HG02943 (cell line): ENCODE results near the gene SDR39U1.
"Not testable (repeated sequence)": the region's sequence is repeated elsewhere in the genome, so short reads cannot be mapped to it uniquely, and the experiment has no call there.

Source experiments
- ATAC-seq: cut with Tn5 transposase; IDR thresholded peaks from one replicate; pipeline ENCODE4 v1.9.1; 2021; ENCODE audit warnings: mild to moderate bottlenecking, low read depth, moderate library complexity; ENCODE audit not compliant: unreplicated experiment

SDR39U1 gene, protein sequence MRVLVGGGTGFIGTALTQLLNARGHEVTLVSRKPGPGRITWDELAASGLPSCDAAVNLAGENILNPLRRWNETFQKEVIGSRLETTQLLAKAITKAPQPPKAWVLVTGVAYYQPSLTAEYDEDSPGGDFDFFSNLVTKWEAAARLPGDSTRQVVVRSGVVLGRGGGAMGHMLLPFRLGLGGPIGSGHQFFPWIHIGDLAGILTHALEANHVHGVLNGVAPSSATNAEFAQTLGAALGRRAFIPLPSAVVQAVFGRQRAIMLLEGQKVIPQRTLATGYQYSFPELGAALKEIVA

DNA sequence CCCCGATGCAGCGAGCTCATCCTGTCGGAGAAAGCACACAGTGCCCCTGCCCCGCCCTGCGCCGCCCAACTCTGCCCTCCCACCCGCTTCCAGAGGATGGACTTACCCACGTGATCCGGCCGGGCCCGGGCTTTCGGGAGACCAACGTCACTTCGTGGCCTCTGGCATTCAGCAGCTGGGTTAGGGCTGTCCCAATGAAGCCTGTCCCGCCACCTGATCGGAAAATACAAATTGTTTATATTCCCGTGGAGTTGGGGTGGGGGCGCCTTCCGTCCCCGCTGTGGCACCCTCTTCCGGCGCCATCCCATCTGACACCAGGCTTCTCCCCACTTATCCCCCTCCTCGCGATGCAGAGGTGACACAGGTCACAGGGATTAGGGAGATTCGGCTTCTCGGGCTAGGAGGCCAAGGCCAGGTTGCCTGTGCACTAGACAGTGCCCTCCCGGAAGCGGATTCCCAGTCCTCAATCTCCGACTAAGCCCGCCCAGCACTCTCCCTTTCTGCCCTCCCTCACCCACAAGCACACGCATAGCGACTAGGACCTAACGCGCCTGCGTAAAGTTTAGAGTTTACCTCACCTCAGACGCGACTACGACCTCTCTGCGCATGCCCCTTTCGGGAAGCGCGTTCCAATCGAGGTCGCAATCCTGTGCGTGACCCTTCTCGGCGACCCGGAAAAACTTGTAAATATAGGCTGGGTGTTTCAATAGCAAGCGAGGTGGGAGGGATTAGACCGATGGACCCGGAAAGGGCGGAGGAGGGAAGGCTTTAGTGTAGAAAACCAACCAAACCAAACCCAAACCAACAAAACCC lies at the start of gene SDR39U1:
SDR39U1 (minus strand) TSS at position 537 of the 813 bp plus-strand sequence; CDS start at position 530, 7 bp downstream.
- peak; percentile 85 for ATAC-seq

DNA sequence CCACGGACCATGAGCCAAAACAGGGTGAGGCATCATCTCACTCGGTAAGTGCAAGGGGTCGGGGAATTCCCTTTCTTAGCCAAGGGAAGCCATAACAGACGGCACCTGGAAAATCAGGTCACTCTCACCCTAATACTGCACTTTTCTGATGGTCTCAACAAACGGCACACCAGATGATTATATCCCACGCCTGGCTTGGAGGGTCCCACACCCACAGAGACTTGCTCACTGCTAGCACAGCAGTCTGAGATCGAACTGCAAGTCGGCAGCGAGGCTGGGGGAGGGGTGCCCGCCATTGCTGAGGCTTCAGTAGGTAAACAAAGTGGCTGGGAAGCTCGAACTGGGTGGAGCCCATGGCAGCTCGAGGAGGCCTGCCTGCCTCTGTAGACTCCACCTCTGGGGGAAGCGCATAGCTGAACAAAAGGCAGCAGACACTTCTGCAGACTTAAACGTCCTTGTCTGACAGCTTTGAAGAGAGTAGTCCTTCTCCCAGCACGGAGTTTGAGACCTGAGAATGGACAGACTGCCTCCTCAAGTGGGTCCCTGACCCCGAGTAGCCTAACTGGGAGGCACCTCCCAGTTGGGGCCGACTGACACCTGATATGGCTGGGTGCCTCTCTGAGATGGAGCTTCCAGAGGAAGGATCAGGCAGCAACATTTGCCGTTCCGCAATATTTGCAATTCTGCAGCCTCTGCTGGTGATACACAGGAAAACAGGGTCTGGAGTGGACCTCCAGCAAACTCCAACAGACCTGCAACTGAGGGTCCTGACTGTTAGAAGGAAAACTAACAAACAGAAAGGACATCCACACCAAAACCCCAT lies 49.2 kb upstream of the SDR39U1 start:
- ATAC-seq: not testable (repeated sequence)

DNA sequence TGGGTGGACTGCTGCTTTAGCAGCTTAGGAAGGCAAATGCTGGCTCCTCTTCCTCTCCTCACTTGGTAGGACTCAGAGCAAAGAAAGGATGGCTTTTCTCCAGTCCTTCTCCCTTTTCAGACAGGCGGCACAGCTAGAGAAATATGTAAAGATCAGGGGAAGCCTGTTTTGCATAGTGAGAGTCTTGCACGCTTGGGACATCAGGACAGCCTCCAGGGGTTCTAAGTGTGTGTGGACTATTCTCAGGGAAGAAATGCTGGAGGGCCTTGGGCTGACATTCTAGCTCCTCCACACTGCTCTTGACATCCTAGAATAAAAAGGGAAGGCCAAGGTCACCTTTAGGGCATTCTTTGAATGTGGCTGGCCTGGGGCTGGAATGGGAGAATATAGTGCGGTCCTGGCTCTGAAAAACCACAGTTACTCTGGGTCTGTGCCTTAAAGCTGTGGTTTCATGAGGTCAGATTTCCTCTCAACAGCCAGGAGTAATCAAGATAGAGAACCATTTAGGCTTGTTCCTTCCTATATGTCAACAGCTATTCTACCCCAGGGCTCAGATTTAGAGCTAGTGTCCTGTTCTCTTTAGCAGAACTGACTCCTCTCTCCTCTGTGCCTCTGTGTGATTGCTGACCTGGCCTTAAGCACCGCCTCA lies 41.2 kb upstream of the SDR39U1 start:
- no peak for ATAC-seq

DNA sequence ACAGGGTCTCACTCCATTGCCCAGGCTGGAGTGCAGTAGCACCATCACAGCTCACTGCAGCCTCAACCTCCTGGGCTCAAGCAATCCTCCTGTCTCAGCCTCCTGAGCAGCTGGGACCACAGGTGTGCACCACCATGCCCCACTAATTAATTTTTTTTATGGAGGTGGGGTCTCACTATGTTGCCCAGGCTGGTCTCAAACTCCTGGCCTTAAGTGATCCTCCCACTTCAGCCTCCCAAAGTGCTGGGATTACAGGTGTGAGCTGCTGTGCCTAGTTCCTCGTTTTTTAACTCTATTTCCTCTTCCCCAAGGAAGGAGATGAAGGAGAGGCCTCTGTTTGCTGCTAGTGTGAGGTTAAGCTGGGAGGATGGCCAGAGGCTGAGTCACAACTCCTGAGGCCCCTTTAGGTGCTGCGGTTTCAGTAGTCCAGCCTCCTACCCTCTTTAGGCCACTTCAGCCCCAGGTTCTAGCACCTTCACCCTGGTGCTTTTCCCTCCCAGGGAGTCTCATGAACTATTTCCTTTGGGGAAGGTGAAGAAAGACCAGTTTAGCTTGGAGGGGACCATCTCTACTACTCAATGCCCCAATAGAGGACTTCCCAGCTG lies 40.2 kb upstream of the SDR39U1 start:
- ATAC-seq: not testable (repeated sequence)

DNA sequence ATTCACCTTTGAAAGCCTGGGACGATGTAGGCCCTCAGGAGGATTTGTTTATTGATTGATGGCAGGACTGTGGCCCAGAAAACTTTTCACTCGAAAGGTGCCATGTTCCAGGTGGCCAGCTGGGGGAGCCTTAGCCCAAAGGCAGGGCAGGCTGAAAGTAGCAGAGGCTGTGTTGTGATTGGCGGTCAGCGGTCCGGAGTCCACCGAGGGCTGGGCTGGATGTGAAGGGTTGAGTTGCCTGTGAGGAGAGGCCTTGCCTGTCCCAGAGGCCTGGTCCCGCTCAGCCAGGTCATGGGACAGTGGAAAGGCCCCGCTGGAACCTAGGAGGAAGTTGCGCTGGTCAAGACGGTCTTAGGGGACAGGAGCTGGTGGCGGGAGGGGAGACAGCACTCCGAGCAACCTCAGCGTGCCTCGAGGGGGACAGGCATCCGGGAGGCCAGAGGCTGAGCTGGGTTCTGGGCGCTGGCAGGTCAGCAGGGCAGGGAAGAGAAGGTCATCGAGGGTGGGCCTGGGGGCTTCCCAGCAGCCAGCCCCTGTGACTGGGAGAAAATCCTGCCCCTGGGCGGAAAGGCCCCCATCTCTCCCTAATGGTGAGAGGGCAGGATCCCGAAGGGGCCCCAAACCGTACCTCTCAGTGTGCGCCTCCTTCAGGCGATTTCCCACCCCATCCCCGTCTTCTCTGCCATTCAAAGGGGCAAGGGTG lies 39.2 kb upstream of the SDR39U1 start:
- no peak for ATAC-seq

DNA sequence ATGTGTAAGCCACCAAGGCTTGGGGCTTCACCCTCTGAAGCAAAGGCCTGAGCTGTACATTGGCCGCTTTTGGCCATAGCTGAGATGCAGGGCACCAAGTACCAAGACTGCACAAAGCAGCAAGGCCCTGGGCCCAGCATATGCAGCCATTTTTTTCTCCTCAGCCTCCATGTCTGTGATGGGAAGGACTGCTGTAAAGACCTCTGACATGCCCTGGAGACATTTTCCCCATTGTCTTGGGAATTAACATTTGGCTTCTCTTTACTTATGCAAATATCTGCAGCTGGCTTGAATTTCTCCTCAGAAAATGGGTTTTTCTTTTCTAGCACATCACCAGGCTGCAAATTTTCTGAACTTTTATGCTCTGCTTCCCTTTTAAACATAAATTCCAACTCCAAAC lies 37.4 kb upstream of the SDR39U1 start:
- not testable (repeated sequence) for ATAC-seq

DNA sequence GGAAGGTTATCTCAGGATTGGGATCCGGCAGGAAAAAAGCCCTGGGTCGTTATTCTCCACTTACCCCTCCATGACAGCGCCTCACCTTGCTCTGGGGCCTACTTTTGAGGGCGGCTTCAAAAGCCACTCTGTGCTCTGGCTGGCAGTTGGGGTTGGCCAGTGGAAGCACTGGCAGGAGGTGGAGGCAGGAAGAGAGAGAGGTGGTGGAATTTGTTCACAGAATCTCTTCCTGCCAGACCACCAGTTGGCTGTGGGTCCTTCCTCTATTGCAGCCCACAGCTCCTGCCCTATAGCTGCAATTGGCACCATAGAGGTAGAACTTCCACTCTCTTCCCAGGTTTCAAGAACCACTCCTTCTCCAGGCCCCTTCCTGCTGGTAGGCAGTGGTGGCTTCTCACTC lies 32.7 kb upstream of the SDR39U1 start:
- ATAC-seq: no peak

DNA sequence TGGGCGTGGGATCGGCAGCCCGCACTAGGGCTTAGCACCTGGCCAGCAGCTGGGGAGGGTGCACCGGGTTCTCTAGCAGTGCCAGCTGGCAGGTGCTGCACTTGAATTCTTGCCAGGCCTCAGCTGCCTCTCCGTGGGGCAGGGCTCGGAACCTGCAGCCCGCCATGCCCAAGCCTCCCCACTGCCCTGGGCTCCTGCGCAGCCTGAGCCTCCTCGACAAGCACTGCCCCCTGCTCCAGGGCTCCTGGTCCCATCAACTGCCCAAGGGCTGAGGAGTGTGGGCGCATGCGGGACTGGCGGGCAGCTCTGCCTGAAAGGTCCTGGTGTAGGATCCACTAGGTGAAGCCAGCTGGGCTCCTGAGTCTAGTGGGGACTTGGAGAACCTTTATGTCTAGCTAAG lies 30.6 kb upstream of the SDR39U1 start:
- no peak for ATAC-seq

DNA sequence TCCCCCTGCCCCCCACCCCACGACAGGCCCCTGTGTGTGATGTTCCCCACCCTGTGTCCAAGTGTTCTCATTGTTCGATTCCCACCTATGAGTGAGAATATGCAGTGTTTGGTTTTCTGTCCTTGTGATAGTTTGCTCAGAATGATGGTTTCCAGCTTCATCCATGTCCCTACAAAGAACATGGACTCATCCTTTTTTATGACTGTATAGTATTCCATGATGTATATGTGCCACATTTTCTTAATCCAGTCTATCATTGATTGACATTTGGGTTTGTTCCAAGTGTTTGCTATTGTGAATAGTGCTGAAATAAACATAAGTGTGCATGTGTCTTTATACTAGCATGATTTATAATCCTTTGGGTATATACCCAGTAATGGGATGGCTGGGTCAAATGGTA lies 27.9 kb upstream of the SDR39U1 start:
- ATAC-seq: not testable (repeated sequence)

DNA sequence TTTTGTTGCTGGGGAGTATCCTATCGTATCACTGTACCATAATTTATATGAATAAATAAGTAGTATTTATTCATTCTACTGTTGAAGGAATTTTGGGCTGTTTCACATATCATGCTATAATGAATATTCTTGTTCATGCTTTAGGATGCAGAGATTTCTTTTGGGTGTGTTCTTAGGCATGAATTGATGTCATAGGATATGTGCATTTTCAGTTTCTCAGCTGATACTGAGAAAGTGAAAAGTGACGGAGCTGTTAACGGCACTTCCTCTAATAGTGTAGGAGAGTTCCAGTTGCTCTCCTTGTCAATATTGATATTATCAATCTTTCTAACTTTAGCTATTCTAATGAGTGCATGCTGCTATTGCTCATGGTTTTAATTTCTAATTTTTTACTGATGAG lies 23.2 kb upstream of the SDR39U1 start:
- ATAC-seq: no peak

DNA sequence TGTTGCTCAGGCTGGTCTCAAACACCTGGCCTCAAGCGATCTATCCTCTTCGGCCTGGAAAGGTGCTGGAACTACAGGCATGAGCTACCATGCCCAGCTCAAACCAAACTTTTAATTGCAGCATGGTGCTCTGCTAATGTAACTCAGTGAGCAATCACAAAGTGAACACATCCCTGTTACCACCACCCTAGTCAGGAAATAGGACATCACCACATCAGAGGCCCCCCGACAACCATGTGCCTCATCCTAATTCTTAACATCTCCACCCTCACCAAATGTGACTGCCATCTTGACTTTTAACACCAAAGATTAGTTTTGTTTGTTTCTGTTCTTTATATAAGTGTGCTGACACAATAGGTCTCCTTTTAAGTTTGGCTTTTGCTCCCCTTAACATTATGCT lies 22.8 kb upstream of the SDR39U1 start:
- no peak for ATAC-seq

DNA sequence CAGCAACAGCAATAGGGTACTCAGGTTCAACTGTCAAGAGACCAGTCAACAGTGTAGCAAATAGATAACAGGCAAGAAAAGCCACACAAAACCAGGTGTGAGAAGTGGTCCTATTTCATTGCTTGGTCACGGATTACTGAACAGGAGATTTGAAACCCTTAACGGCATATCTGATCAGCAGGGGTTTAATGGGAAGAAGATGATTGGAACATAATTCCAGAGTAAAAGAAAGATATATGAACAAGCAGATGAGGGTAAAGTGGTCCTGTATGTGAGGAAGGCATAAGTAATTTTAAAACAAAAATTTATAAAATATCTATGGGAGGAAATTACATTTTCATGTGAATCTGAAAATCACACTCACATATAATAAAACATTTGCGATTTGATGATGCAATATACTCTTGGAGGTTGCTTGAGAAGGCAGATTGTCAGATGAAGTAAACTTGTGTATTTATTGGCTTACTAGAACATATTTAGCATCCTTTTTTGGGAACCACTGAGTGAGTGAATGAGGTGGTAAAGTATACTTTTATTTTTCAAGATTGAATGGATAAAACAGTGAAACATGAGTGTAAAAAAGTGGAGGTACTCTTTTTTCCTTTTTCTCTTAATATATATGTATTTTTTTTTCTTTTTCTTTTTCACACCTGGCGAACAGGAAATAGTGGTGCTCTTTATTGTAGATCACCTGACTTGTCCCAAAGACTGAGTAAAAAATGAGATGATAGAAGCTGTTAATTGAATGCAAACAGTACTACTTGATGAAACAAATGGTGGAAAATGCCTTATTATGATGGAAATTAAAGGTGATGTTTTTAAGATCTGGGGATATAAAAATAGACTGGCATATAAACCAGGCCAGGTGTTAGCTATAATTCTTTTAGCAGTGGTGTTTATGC lies 21.6 kb upstream of the SDR39U1 start:
- ATAC-seq: no peak

DNA sequence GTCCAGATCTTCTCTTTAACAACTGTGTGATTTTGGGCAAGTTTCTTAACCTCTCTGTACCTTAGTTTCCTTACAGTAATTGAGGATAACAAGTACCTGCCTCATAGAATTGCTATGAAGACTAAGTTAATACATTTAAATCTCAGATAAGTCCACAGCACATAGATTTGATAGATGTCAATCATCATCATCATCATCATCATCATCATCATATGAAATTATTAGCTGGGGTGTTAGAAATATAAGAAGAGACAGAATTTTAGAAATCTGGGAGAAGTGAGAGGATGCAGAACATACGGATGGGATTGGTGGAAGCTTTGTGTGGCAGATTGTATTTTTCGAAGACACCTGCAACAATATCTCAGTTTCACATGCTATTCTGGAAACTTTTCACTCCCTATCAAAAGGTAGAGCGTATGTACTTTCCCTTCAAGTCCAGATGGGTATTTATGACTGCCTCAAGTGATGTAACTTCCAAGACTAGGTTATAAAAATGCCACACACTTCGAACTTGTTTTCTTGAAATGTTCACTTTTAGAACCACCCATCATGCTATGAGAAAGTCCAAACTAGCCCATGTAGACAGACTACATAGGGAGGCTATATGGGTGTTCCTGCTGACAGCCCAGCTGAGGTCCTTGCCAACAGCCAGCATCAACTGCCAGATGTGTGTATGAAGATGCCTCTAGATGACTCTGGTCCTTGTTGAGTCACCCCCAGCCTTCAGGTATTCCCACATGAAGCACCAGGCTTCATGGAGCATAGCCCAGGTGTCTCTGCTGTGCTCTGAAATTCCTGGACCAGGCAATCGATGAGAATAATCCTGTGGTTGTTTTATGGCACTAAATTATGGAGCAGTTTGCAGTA lies 20.7 kb upstream of the SDR39U1 start:
- ATAC-seq: no peak

DNA sequence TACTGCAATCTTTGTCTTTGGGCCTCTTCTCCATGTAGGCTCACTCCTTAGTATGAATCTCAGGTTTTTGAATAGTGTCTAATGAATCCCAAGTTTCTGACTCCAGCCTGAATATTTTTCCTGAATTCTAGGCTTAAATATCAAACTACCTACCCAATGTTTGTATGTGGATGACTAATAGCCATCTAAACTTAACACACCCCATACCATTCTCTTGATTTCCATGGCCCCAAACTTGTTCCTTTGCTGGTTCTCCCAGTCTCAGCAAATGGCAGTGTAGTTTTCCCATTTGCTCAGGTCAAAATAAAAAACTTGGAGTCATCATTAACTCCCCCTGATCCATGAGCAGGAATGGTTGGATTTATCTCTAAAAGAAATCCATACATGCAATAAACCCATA lies 18.8 kb upstream of the SDR39U1 start:
- no peak for ATAC-seq

DNA sequence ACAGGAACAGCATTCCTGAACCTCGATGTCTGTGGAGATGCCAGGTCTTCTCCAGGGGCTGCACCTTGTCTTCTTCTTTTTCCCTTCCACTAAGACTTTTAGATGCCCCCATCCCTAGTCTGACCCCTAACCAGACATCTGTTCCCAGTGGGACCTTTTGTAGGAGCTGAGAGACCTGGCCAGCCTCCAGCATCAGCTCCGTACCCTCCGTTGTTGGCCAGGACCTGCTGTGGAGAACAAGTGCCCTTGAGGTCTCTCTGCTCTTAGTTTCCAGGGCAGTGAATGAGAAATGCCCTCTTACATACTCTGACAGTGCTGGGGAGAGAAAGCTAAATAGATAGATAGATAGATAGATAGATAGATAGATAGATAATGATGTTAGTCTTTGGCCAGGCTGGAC lies 16.8 kb upstream of the SDR39U1 start:
- ATAC-seq: no peak

DNA sequence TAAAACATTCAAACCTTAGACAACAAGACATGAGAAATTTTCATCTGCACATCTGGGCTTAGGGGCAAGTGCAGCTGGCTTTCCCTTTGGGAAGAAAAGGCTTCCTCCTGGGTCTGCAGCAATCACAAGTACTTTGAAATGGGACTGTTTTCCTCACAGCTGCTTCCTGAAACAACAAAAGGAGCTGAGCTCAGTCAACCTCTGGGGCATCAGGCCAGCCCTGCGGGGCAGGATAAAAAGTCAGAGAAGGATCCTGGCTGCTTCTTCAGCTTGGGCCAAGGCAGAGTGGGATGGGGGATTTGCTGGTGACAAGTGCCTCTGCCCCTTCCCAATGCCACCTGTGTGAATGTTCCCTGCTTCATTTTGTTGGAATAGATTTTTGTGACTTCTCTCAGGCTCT lies 16.2 kb upstream of the SDR39U1 start:
- no peak for ATAC-seq

DNA sequence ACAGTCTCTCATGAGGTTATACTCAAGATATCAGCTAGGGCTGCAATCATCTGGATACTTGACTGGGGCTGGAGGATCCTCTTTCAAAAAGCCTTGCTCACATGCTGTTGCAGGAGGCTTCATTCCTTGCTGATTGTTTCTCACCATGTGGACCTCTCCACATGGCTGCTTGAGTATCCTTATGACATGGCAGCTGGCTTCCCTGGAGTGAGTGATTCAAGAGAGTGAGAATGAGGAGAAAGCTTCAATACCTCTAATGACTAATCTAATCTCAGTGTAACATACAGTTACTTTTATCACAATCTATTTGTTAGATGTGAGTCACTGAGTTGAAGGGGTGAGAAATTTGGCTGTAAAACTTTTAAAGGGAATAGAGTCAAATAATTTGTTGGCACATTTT lies 14.4 kb upstream of the SDR39U1 start:
- ATAC-seq: no peak

DNA sequence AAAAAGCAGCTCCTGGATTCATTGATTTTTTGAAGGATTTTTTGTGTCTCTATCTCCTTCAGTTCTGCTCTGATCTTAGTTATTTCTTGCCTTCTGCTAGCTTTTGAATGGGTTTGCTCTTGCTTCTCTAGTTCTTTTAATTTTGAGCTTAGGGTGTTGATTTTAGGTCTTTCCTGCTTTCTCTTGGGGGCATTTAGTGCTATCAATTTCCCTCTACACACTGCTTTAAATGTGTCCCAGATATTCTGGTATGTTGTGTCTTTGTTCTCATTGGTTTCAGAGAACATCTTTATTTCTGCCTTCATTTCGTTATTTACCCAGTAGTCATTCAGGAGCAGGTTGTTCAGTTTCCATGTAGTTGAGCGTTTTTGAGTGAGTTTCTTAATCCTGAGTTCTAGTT lies 8.3 kb upstream of the SDR39U1 start:
- ATAC-seq: not testable (repeated sequence)
